Mammary epithelial cell (primary cell): ENCODE data around the gene ENPP5.

Experiments used
- EZH2 ChIP-seq: IDR thresholded peaks from 2 replicates; pipeline ENCODE4 v1.6.1; 2012; ENCODE audit warnings: low read length, inconsistent platforms, borderline replicate concordance
- TF ChIP-seq, protein P1 (sequence below), 2 donors: IDR thresholded peaks in 1 of 2; conservative IDR thresholded peaks in 1 of 2; 2 replicates each; pipeline ENCODE4 v1.5.1; 2011 to 2012; ENCODE audit warnings: inconsistent platforms in 2 of 2, low read length in 2 of 2, mild to moderate bottlenecking in 2 of 2, control low read depth in 1 of 2, low read depth in 1 of 2; ENCODE audit not compliant: insufficient read depth in 1 of 2; ENCODE audit errors: extremely low read depth in 1 of 2

DNA sequence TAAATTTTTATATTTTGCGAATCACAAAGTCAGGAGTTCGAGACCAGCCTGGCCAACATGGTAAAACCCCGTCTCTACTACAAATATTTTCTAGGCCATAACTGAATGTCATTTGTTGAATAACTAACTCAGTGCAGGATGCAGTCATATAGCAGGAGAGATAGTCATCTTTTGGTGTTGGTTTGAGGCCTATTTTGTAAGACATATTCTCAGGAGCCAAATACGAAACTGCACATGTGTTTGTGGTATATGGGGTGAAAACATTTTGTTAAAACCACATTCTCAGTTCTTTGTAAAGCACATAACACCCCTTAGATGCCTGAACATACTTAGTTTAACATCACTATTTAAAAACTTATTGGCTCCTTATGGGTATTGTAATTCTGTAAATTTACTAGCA, 4.7 kb upstream of the ENPP5 start:
- TF ChIP-seq, protein P1, sequence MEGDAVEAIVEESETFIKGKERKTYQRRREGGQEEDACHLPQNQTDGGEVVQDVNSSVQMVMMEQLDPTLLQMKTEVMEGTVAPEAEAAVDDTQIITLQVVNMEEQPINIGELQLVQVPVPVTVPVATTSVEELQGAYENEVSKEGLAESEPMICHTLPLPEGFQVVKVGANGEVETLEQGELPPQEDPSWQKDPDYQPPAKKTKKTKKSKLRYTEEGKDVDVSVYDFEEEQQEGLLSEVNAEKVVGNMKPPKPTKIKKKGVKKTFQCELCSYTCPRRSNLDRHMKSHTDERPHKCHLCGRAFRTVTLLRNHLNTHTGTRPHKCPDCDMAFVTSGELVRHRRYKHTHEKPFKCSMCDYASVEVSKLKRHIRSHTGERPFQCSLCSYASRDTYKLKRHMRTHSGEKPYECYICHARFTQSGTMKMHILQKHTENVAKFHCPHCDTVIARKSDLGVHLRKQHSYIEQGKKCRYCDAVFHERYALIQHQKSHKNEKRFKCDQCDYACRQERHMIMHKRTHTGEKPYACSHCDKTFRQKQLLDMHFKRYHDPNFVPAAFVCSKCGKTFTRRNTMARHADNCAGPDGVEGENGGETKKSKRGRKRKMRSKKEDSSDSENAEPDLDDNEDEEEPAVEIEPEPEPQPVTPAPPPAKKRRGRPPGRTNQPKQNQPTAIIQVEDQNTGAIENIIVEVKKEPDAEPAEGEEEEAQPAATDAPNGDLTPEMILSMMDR (conservative IDR thresholded peaks at IDR 0.05 in 1 of 2, IDR thresholded peaks at IDR 0.05 in 1 of 2; ENCODE audit: extremely low read depth in 1 of 2, insufficient read depth in 1 of 2, low read depth in 1 of 2, low read length in 2 of 2), result no peak
- no peak for TF ChIP-seq EZH2
